ENCODE results near the gene CCDC27. TPM values are rescaled to one million over a fixed set of nuclear protein-coding genes. Genes with fewer than 3 reads are reported as not detected.

CCDC27 gene
- total RNA-seq, 1 donor from 2014 or later = not detected

DNA sequence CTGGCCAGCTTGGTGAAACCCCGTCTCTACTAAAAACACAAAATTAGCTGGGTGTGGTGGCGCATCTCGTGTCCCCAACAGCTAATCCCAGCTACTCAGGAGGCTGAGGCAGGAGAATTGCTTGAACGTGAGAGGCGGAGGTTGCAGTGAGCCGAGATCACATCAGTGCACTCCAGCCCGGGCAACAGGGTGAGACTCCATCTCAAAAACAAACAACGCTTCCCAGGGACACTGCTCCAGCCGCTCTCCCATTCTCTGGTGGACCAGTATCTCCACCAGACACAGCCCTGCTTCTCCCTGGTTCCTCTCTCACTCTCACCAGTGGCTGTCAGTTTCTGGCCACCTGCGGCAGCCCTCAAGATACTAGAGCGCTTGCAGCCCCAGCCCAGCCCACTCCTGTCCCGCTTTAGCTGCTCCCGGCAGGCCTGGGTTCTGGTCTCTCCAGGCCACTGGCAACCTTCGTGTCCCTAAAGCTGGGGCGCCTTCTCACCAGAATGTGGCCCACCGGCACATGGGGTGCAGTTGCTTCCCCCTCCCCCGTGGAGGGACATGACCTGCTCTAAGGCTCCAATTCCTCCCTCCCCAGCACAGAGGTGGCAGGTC lies 65.0 kb downstream of the CCDC27 start:
- TF ChIP-seq, protein P1, sequence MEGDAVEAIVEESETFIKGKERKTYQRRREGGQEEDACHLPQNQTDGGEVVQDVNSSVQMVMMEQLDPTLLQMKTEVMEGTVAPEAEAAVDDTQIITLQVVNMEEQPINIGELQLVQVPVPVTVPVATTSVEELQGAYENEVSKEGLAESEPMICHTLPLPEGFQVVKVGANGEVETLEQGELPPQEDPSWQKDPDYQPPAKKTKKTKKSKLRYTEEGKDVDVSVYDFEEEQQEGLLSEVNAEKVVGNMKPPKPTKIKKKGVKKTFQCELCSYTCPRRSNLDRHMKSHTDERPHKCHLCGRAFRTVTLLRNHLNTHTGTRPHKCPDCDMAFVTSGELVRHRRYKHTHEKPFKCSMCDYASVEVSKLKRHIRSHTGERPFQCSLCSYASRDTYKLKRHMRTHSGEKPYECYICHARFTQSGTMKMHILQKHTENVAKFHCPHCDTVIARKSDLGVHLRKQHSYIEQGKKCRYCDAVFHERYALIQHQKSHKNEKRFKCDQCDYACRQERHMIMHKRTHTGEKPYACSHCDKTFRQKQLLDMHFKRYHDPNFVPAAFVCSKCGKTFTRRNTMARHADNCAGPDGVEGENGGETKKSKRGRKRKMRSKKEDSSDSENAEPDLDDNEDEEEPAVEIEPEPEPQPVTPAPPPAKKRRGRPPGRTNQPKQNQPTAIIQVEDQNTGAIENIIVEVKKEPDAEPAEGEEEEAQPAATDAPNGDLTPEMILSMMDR (conservative IDR thresholded peaks at IDR 0.05; ENCODE audit: low read depth, low read length) = no peak
- DNase-seq (ENCODE audit: low read depth) = no peak
- no peak overlapping the region for H3K4me3 ChIP-seq (ENCODE audit: low read depth, low read length)

DNA sequence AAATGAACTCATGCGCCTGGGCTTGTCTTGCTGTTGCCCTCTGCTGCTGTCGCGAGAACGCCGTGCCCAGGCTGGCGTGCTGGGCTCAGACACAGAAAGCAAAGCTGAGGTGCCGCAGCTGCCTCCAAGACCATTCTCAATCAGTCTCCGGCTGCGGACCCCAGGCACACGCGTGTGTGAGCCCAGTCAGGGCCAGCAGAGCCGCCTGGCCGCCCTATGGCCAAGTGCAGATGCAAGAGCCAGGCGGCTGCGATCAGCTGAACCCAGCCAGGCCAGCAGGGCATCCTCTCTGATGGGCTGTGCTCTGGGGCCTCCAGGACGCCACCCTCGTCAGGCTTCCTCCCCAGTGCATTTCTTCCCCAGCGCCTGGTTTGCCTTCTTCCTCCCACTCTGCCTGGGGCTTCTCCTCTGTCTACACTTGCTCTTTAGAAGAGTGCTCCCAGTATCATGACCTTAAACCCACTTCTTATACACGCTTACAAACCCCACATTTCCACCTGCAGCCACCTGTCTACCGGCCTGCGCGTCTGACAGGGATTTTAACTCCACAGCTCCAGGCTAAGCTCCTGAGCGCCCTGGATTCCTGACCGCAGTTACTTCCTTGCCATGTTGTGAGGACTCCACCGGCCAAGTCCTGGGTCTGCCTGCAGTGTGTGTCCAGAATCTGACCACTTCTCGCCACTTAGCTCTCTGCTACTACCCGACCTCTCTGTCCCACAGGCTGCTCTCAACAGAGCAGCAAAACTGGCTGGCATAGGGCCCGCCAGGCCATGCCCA lies 65.8 kb downstream of the CCDC27 start:
- no peak for DNase-seq (ENCODE audit: low read depth)
- H3K4me3 ChIP-seq (ENCODE audit: low read depth, low read length) = no peak overlapping the region
- TF ChIP-seq, protein P1 (conservative IDR thresholded peaks at IDR 0.05; ENCODE audit: low read depth, low read length) = no peak

DNA sequence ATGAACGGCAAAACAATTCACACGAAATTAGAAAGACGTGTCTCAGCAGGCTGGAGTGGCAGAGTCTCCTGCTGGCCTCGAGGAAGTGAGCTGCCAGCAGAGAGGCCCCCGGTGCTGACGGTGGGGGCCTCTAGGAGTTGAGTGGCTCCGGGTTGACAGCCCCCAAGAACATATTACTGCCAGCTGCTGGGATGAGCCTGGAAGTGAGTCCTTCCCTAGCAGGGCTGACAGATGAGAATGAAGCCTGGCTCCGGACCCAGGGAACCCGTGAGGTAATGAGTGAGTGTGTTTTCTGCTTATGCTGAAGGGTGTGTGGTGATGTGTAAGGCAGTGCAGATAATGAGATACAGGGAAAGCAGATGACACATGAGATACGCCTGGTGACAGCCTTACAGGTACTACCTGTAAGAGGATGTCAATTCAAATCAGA lies 67.5 kb downstream of the CCDC27 start:
- no peak for DNase-seq (ENCODE audit: low read depth)
- no peak overlapping the region for H3K4me3 ChIP-seq (ENCODE audit: low read depth, low read length)

DNA sequence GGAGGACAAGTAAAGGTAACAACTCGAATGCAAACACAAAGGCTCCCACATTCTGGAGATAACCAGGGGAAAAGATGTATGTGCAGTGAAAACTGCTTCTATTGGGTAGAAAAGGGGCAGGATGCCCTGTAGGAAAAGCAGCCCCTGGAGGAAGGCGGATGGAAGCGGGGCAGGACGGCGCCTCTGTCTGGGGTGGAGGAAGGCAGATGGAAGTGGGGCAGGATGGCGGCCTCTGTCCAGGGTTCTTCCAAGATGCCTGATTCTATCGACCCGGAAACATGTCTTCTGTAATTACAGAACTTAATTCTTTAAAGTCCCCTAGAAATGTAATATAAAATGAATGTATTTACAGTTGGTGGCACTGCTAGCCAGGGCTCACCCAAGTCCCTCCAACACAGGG lies 68.1 kb downstream of the CCDC27 start:
- H3K4me3 ChIP-seq (ENCODE audit: low read depth, low read length) = no peak overlapping the region
- TF ChIP-seq, protein P1 (conservative IDR thresholded peaks at IDR 0.05; ENCODE audit: low read depth, low read length) = no peak
- no peak for DNase-seq (ENCODE audit: low read depth)

More for the DNA sequence above, 67.5 kb downstream of the CCDC27 start:
- TF ChIP-seq, protein P1 (conservative IDR thresholded peaks at IDR 0.05; ENCODE audit: low read depth, low read length) = no peak

DNA sequence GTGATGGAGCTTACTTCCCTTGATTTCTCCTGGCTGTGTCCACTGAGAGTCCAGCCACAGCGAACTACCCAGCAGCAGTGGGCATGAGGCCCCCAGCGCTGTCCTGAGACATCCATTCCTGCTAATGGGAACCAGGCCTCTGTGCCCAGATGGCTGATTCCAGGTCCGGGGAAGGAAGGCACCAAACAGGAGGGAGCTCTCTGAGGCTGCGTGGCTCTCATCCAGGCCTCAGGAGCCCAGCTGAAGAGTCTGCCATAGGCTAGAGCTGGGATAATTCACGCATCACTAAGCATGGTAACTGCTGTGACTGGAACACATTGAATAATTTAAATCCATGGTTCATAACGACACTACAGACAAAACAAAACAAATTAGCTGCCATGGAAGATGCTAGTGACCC lies 68.8 kb downstream of the CCDC27 start:
- TF ChIP-seq, protein P1 (conservative IDR thresholded peaks at IDR 0.05; ENCODE audit: low read depth, low read length) = no peak
- DNase-seq (ENCODE audit: low read depth) = no peak
- H3K4me3 ChIP-seq (ENCODE audit: low read depth, low read length) = no peak overlapping the region

Other genes with a start within 250 kb of the CCDC27 start
- 5.1 and 33.3 TPM in 2 replicates for gene MEGF6, start 140.9 kb upstream of the CCDC27 start, total RNA-seq
- gene TPRG1L, start 127.4 kb upstream of the CCDC27 start, total RNA-seq = 8.1 and 12.4 TPM in 2 replicates
- gene WRAP73, start 102.3 kb upstream of the CCDC27 start, total RNA-seq = 17.0 and 26.3 TPM in 2 replicates
- gene TP73, start 99.9 kb upstream of the CCDC27 start, total RNA-seq = not detected in 2 replicates
- gene SMIM1, start 20.3 kb downstream of the CCDC27 start, total RNA-seq = 3.6 TPM in 1 of 2 replicates, not detected in the other
- gene LRRC47, start 44.0 kb downstream of the CCDC27 start, total RNA-seq = 36.4 and 38.9 TPM in 2 replicates
- gene CEP104, start 104.8 kb downstream of the CCDC27 start, total RNA-seq = 18.3 and 18.4 TPM in 2 replicates
- gene DFFB, start 105.0 kb downstream of the CCDC27 start, total RNA-seq = 6.1 and 6.2 TPM in 2 replicates
- 21.9 and 38.2 TPM in 2 replicates for gene C1orf174, start 147.8 kb downstream of the CCDC27 start, total RNA-seq